HG02973 (cell line): Measurements from ENCODE around the gene MCU.
"Not testable (repeated sequence)": the region's sequence is repeated elsewhere in the genome, so short reads cannot be mapped to it uniquely, and the experiment has no call there.

ENCODE experiments used
- ATAC-seq: cut with Tn5 transposase; IDR thresholded peaks from one replicate; pipeline ENCODE4 v1.9.1; 2021; ENCODE audit warnings: moderate library complexity; ENCODE audit not compliant: unreplicated experiment

Gene MCU

DNA sequence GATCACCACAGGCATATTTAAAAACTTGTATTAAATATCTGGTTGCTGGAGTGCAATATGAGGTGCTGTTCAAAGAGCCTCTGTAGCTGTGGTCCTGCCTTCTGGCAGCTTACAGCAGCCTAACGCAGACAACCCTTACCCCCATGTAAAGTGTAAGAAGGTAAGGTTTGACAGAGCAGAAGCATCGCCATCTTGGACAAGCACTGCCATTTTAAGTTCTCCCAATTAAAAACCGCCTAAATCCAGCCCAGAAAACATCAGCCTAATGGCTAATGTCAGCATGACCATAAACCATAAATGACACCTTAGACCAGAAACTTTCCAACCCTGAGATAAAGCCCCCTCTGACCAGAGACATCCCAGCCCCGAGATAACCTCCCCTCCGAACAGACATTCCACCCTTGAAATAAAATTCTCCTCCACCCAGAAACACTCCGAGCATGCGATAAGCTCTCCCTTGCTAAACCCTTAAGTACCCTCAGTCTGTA, 196.3 kb downstream of the MCU start:
- ATAC-seq = no peak

DNA sequence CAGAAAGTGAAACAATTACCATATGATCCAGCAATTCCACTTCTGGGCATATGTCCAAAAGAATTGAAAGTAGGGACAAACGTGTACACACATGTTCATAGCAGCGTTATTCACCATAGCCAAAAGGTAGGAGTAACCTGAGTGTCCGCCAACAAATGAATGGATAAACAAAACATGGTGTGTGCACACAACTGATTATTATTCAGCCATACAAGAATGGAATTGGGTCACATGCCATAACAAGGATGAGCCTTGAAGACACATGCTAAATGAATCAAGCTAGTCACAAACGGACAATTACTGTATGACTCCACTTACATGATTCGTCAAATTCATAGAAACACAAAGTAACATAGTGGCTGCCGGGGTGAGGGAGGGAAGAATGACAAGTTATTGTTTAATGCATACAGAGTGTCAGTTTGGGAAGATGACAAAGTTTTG, 197.5 kb downstream of the MCU start:
- no peak for ATAC-seq

DNA sequence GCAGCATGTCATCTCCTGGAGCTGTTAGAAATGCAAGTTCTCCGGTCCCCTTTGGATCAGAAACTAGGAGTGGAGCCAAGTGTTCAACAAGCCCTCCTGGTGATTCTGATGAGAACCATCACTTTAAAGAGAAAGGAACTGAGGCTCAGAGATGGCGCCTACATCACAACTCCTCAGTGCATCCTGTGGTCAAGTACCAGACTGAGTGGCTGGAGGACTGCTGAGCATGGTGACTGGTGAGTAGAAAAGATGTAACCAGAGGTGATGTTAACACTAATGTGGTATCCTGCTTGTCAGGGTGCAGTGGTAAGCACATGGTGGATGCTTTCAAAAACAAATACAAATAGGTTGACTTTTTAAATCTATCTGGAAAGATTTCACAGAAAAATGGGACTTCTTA, 198.1 kb downstream of the MCU start:
- no peak for ATAC-seq

DNA sequence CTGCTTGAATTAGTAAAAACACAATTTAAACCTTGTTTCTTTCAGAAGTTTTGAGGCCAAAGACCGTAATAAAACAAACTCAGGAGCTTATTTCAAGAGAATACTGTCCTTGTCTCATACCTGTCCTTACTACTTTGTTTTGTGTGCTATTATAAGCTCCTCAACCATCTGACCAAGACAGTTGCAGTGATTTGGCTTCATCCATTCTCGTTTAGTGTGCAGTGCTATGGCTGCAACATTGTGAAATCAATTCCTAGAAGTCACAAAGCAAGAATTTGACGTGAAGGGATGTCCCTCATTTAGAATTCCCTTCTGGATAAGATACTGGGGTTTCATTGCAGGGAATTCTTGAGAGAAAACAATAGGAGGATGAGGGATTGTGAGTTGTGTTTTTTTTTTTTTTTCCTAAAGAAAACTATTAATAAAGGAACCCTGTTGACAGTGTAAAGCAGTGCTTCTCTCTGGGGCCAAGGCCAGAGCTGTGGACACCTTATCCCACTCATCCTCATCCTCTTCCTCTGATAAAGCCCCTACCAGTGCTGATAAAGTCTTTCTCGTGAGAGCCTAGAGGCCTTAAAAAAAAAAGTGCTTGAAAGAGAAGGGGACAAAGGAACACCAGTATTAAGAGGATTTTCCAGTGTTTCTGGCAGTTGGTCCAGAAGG, 201.3 kb downstream of the MCU start, which contains the start of gene OIT3:
OIT3 (plus strand) TSS at position 604 of the 663 bp plus-strand sequence. CDS start 60 bp downstream, outside the sequence.
- no peak for ATAC-seq

DNA sequence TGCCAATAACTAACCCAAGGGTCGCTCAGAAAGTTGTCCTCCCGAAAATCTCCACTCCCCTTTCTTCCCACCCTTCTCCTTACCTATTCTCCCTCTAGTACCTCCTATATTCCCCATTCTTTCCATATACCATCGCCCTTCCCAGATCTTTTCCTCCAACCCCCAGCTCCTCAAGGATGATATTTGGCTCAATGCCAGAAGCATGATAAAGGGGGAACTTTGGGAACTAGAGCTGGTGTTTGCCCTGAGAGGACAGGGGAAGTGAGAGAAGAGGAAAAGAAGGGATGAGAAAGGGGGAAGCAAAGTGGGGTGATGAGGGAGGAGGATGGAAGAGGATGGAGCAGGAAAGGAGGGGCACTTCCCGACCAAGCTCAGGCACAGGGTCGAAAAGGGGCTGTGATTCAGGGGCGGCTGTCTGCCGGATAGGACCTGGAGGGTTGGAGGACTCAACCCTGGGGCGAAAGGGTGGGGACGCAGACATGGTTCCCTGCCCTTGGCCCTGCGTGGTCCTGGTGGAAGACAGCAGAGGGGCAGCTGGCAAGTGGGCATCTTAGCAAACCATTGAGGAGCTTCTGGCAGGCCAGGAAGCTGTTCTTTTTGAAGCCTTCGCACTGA, 203.4 kb downstream of the MCU start:
- no peak for ATAC-seq

DNA sequence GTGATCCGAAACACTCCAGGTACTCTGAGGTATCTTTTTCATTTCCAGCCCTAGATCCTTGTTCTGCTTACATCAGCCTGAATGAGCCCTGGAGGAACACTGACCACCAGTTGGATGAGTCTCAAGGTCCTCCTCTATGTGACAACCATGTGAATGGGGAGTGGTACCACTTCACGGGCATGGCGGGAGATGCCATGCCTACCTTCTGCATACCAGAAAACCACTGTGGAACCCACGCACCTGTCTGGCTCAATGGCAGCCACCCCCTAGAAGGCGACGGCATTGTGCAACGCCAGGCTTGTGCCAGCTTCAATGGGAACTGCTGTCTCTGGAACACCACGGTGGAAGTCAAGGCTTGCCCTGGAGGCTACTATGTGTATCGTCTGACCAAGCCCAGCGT, 206.7 kb downstream of the MCU start:
- ATAC-seq = no peak

DNA sequence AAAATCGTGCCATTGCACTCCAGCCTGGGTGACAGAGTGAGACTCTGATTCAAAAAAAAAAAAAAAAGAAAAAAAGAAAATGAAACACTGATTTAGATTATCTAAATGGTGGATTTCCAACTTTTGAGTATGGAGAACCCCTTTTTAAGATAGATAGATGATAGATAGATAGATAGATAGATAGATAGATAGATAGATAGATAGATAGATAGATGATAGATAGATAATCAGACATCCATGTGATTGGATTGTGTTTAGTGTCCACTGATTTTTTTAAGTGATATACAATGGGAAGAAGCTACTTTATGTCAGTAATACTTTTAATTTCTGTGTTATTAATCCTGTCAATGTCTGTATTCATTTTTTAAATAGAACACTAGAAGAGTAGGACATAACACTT, 207.6 kb downstream of the MCU start:
- ATAC-seq = no peak

DNA sequence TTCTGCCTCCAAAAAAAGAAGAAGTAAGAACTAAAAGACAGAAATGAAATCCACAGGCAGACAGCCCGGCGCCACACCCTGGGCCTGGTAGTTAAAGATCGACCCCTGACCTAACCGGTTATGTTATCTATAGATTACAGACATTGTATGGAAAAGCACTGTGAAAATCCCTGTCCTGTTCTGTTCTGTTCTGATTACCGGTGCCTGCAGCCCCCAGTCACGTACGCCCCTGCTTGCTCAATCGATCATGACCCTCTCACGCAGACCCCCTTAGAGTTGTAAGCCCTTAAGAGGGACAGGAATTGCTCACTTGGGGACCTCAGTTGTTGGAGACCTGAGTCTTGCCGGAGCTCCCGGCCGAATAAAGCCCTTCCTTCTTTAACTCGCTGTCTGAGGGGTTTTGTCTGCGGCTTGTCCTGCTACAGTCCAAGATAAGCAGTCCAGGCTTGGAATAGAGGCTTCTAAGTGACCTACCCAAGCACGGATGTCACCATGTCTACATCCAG, 212.1 kb downstream of the MCU start:
- ATAC-seq = not testable (repeated sequence)

DNA sequence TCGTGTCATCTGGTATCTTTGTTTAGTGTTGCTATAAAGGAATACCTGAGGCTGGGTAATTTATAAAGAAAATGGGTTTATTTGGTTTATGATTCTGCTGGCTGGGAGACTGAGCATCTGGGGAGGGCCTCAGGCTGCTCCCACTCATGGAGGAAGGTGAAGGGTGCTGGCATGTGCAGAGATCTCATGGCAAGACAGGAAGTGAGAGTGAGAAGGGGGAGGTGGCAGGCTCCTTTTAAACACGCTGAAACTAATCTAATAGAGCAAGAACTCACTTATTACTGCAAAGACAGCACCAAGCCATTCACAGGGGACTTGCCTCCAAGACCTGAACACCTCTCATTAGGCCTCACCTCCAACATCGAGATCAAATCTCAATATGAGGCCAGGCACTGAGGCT, 212.9 kb downstream of the MCU start:
- no peak for ATAC-seq

DNA sequence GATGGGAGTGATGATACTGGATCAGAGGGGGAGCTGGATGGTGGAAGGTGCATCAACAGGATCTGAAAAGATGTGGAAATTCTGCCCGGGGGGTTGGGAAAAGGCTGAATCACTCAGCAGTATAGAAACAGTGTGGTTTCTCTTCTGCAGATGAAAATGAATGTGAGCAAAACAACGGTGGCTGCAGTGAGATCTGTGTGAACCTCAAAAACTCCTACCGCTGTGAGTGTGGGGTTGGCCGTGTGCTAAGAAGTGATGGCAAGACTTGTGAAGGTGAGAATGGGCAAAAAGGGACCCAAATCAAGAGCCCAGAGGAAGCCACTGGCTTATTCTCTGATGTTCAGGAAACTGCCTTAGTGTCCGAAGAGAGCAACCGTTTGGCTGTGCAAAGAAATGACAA, 214.5 kb downstream of the MCU start:
- ATAC-seq = no peak

DNA sequence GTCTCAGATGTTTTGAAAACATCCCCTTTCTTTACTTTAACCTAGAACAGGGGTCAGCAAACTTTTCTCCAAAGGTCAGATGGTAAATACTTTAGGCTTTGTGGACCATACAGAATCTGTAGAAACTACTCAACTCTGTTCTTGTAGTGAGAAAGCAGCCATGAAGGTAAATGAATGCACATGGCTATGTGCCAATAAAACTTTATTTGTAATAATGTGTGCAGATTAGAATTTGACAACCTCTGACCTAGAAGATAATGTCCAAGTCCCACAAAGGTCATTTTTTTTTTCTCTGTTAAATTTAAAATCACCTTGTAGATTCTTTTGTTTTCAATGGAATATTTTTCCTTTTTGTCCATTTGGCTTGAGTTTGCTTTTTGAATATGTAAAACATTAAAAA, 218.8 kb downstream of the MCU start:
- ATAC-seq = no peak

DNA sequence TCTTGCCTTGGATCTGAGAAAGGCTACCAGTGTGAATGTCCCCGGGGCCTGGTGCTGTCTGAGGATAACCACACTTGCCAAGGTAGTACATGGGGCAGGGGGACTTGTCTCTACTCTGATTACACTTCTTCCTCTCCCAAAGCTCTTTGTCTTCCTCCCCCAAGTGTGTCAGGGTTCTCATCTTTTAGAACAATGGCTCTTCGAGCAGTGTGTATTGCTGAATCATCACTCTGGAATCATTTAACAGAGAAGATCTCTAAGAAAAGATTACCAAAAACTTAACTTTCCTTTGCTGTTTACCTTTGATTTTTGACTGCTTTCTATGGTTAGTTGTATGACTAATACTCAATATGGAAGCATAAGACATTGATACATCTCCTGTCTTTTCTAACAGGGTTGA, 219.8 kb downstream of the MCU start:
- ATAC-seq = no peak

DNA sequence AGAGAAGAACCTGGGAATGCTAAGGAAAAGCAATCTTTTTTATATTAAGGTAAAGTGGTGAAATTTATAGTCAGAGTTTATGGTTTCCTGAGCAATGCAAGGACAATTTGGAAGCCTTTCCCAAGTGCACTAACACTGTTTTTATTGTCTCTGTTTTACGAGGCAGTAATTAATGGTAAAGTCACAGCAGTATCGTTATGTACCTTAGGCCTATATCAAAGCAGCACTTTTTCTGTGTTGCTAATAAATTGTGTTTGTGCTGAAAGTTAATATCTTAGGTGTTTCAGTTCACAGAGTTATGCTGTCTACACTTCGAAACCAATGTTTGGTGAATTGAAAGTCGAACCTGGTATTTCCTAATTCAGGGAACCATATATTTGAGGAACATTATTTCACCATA, 220.8 kb downstream of the MCU start:
- ATAC-seq = no peak

DNA sequence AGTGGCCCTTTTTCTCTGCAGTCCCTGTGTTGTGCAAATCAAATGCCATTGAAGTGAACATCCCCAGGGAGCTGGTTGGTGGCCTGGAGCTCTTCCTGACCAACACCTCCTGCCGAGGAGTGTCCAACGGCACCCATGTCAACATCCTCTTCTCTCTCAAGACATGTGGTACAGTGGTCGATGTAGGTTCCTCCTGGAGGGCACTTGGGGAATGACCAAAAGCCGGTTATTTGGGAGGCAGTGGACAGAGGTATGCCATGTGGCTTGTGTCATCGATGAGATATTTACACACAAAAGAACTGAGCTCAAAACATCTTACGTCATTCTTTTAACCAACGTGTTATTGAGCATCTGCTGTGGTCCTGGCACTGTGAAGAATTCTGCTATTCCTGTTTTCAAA, 221.3 kb downstream of the MCU start:
- no peak for ATAC-seq

DNA sequence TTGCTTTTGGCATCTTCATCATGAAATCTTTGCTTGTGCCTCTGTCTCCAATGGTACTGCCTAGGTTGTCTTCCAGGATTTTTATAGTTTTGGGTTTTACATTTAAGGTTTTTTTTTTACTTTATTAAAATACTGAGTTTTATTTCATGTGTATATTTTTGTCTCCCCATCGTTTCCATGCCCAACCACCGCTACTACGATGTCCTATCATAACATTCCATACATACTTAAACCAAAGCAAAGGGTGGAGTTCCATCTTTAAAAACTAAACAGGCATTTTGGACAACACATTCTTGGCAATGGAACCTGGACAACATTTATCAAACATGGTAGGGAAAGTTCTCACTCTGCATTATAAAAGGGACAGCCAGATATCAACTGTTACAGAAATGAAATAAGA, 225.3 kb downstream of the MCU start:
- not testable (repeated sequence) for ATAC-seq

DNA sequence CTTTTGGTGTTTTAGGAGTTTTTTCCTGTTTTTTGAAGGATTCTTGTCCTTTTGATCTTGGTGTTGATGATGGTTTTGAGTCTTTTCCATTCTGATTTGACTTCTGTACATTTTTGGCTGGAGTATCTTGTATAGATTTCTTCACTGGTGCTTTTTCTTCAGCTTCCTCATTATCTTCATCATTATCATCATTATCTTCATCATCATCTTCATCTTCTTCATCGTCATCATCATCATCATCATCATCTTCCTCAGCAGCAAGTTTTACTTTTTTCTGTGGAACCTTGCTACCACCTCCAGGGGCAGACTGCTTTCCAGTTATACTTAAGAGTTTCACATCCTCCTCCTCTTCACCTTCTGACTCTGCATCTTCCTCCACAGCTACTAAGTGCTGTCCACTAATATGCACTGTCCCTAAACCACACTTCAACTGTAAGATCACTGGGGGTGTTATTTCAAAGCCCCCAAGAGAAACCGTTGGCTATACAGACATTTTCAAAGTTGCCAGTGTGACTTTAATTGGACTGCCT, 225.9 kb downstream of the MCU start:
- not testable (repeated sequence) for ATAC-seq

DNA sequence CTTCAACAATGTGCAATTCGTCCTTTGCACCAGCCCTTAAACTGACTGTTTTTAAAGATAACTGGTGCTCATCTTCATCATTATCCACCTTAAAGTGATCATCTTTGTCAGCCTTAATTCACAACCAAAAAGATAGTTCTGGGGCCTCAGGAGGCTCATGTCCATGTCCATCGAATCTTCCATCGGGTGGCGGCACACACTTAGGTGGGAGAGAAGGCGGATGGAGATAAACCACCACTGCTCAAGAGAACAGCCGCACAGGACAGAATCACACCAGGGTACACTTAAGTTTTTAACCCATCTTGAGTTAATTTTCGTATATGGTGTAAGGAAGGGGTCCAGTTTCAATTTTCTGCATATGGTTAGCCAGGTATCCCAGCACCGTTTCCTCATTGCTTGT, 226.4 kb downstream of the MCU start:
- no peak for ATAC-seq

DNA sequence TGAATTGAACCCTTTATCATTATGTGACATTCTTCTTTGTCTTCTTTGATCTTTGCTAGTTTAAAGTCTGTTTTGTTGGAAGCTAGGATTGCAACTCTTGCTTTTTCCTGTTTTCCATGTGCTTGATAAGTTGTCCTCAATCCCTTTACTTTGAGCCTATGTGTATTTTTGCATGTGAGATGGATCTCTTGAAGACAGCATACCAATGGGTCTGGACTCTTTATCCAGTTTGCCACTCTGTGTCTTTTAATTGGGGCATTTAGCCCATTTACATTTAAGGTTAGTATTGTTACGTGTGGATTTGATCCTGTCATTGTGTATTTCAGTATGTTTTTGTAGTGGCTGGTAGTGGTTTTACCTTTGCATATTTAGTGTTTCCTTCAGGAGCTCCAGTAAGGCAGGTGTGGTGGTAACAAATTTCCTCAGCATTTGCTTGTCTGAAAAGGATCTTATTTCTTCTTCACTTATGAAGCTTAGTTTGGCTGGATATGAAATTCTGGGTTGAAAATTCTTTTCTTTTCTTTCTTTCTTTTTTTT, 229.3 kb downstream of the MCU start:
- ATAC-seq = not testable (repeated sequence)

DNA sequence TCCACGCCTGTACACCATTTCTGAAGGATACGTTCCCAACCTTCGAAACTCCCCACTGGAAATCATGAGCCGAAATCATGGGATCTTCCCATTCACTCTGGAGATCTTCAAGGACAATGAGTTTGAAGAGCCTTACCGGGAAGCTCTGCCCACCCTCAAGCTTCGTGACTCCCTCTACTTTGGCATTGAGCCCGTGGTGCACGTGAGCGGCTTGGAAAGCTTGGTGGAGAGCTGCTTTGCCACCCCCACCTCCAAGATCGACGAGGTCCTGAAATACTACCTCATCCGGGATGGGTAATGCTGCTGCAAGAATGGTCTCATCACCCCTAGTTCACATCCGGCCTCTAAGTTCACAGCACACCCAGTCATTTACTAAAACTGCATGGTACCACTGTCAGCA, 232.4 kb downstream of the MCU start:
- no peak for ATAC-seq

DNA sequence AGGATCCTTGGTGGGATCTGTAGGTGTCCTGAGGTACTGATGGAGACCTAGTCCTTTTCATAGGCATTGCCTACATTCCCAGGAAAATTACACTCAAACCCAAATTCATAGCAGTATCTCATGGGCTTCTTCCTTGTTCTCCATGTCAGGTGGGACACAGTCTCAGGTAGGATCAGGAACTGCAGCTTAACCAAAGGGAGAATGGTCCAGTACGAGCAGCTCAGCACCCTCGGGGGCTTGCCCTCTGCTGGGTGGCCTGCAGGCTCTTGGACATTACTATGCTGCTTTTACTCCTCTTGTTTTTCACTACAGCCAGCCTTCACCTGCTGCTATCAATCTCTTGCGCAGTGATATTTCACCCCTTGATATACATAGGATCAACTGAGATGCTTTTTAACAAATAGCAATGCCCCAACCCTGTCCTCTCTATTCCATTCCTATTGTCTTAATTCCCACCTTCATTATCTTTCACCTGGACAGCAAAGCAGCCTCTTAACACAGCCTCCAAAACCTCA, 234.1 kb downstream of the MCU start:
- no peak for ATAC-seq

DNA sequence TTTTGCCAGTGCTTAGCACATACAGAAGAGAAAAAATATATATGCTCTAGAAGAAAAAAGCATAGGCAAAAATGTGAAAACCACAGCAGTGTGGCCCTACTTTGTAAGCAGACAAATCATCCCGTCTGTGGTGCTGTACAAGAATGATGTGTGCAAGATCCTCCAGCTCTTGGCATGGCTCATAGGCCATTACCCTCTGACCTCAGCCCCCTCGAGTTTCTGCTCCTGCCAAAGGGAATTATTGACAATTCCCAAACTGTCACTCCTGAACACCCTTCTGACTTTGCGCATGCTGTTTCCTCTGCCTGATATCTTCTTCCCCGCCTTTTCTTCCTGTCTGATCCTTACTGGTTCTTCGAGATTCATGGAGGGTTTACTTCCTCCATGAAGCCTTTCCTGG, 235.5 kb downstream of the MCU start:
- ATAC-seq = no peak

DNA sequence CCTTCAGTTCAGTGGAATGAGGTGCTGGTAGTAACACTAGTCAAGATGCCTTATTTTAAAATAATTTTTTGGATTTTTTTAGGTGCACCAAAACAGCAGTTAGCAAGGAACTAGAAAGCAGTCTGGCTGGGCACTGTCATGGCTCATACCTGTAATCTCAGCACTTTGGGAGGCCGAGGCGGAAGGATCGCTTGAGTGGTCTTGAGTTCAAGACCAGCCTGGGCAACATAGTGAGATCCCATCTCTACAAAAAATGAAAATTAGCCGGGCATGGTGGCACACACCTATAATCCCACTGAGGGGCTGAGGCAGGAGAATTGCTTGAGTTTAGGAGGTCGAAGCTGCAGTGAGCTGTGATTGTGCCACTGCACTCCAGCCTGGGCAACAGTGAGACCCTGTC, 236.9 kb downstream of the MCU start:
- no peak for ATAC-seq
